Stomach (tissue), 9 donors: ENCODE results near the gene TUBA4B. TPM values are rescaled to one million over a fixed set of nuclear protein-coding genes. Genes with fewer than 3 reads are reported as not detected.
A peak's percentile ranks its signal among the peaks of the same experiment; 100 is the strongest.

Experiments
- DNase-seq, 2 donors: peaks; one replicate each; pipeline versions ENCODE4 v3.0.0 to v3.0.0-alpha.2; 2013 to 2019
- H3K27ac ChIP-seq, 5 donors: fragments of 200-600 bp in 4 of 5; sonication (generic) in 4 of 5; one replicate each; pipeline ENCODE4 v1.5.1; 2013 to 2019; ENCODE audit warnings: mild to moderate bottlenecking in 1 of 5, moderate library complexity in 1 of 5
- H3K27me3 ChIP-seq, 3 donors: fragments of 200-600 bp; sonication (generic); one replicate each; pipeline ENCODE4 v1.5.1; 2017 to 2019; ENCODE audit warnings: mixed run types in 1 of 3
- H3K36me3 ChIP-seq, 4 donors: fragments of 200-600 bp; sonication (generic); 1 replicate in 3 of 4; 2 replicates in 1 of 4; pipeline ENCODE4 v1.5.1; 2016 to 2019
- H3K4me1 ChIP-seq, 4 donors: fragments of 200-600 bp; sonication (generic); one replicate each; pipeline ENCODE4 v1.5.1; 2016 to 2019
- H3K4me3 ChIP-seq, 4 donors: fragments of 200-600 bp; sonication (generic) in 3 of 4; one replicate each; pipeline ENCODE4 v1.5.1; 2016 to 2019; ENCODE audit warnings: mild to moderate bottlenecking in 1 of 4
- H3K9me3 ChIP-seq, 4 donors: fragments of 200-600 bp; sonication (generic); one replicate each; pipeline ENCODE4 v1.5.1; 2016 to 2019
- CTCF ChIP-seq, 7 experiments: fragments of 450-650 bp in 4 of 7; fragments of 200-600 bp in 3 of 7; sonication (generic) in 3 of 7; IDR thresholded peaks; one replicate each; pipeline ENCODE4 v1.5.1; 2016 to 2019; ENCODE audit warnings: antibody characterized with exemption in 7 of 7, control low read depth in 2 of 7, mild to moderate bottlenecking in 1 of 7
- EP300 ChIP-seq: sonication (generic); formaldehyde crosslinking; IDR thresholded peaks from one replicate; pipeline ENCODE4 v1.6.1; 2017; ENCODE audit warnings: antibody characterized with exemption
- POLR2A ChIP-seq, 4 donors: fragments of 450-650 bp; IDR thresholded peaks; one replicate each; pipeline ENCODE4 v1.6.1; 2016; ENCODE audit warnings: antibody characterized with exemption in 4 of 4, control low read depth in 2 of 4, mild to moderate bottlenecking in 1 of 4, moderate library complexity in 1 of 4
- POLR2AphosphoS5 ChIP-seq, 3 donors: sonication (generic); formaldehyde crosslinking; IDR thresholded peaks; one replicate each; pipeline ENCODE4 v1.6.1; 2016; ENCODE audit warnings: antibody characterized with exemption in 3 of 3
- WGBS, 5 donors: extraction: QIAGEN DNeasy Blood & Tissue Kit in 3 of 5; methylation state at CpG; one replicate each; pipeline versions ENCODE4 v1.1.5 to v1.1.7; 2013 to 2018; 5-methylcytosine and 5-hydroxymethylcytosine counted together
- intact Hi-C: fragments of 100-400 bp; cut with DNase I; formaldehyde crosslinking; loops from one replicate; pipeline ENCODE4 v1.15.1; 2023; ENCODE audit warnings: low total_unique reads
- polyA plus RNA-seq, 3 donors: library from polyadenylated mRNA; stranded (reverse); fragments of 200-250 nt; gene quantifications; one replicate each; pipeline ENCODE4 v1.2.3, GENCODE V29; 2013
- total RNA-seq, 5 donors: library from RNA; depleted of rRNA; stranded (reverse); fragments of >200 nt; gene quantifications; one replicate each; pipeline versions ENCODE4 v1.1.0 to v1.2.3, GENCODE V29; 2014 to 2016
- donor health status: healthy with polysubstance abuse.
- donor health status: Bipolar disorder and iron deficiency.
- donor health status: healthy.

TUBA4B gene
- total and polyA plus RNA-seq, 8 donors = not detected

DNA sequence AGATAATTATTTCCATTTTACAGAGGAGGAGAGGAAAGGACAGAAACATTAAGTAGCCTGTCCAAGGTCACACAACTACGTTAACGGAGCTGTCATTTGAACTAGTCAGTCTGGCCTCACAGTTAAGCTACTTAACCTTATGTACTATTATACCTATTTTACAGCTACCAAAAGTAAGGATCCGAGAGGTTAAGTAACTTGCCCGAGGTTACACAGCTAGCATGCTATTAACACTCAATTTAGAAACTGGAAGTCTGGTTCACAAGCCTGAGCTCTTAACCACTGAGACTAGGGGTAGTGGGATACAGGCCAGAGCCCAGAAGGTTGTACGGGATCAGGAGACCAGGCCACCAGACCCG is 8.3 kb upstream of the TUBA4B start:
- H3K36me3 ChIP-seq = peaks cover 0 to 29% (median 15%) of the 10 kb centered on the region in 4 donors
- intact Hi-C loops = no loop called here
- peak overlapping the region; percentile 91 to 98 (median 97) for H3K27ac ChIP-seq
- no peak for DNase-seq
- TF ChIP-seq POLR2A (IDR thresholded peaks at IDR 0.05) = no peak
- TF ChIP-seq POLR2AphosphoS5 (IDR thresholded peaks at IDR 0.05) = no peak
- no peak for TF ChIP-seq CTCF (IDR thresholded peaks at IDR 0.05)
- TF ChIP-seq EP300 = no peak
- H3K27me3 ChIP-seq = no peaks in the 10 kb centered on the region
- peaks cover 38 to 54% (median 52%) of the 10 kb centered on the region in 4 donors for H3K4me1 ChIP-seq
- H3K9me3 ChIP-seq = no peaks in the 10 kb centered on the region
- 29 to 45% (median 41%) methylated on average over 6 of the region's 6 CpGs for WGBS, 5 donors
- peak overlapping the region; percentile 77 to 95 (median 82) for H3K4me3 ChIP-seq

DNA sequence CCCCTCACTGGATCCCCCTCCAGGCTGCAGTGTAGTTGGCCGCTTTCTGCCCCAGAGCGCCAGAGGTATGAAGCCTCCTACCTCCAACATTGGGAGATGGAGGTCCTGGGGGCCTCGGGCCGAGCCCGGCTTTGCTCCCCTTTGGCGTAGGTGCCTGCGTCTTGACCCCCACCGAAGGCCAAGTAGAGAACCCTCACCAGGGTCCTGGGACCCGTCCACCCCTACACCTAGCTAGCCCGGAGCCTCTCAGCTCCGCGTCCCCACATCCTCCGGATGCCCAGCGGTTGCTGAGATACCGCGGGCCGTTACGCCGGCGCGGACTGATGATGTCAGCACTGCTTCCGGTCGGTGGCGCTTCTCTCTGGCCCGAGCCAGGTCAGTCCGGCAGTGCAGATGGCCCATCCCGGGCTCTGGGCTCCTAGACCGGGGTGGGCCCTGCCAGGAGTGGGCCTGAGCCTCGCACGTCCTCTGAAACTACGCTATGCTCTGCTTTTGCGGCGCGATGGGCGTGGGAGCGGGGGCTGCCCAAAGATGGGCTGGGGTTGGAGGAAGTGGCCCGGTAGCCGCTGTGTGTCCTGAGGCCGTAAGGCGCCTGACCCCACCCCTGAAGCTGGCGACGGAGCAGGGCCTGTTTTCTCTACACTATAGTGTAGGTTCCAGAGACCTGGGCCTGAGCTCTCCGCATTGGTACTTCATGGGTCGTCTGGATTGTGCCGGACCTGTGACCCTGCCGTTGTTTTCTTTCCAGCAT is 7.7 kb upstream of the TUBA4B start, which contains the start of the genes GLB1L and STK16:
Gene GLB1L (minus strand): TSS at position 297 of the 751 bp plus-strand sequence. CDS start 1,871 bp downstream, outside the sequence.
Gene STK16 (plus strand): TSS at position 332 of the 751 bp plus-strand sequence. CDS start 521 bp downstream, outside the sequence.
- Histone ChIP-seq H3K4me3 (peak within 1 kb of the TSS; percentile 77 to 95 (median 82)), H3K36me3 (peaks cover 2 to 29% (median 16%) of the 10 kb centered on the region in 4 donors), H3K4me1 (peaks cover 43 to 60% (median 58%) of the 10 kb centered on the region in 4 donors), H3K9me3 (no peaks in the 10 kb centered on the region), H3K27me3 (no peaks in the 10 kb centered on the region), H3K27ac (peak within 1 kb of the TSS; percentile 91 to 98 (median 97))
- intact Hi-C loops = no loop called here
- TF ChIP-seq EP300 (no peak), POLR2AphosphoS5 (IDR thresholded peaks at IDR 0.05) (peak; percentile 97 to 99 (median 98)), POLR2A (IDR thresholded peaks at IDR 0.05) (peak in 2 of 4 donors; percentile 54 to 71)
- 0 to 7% (median 1%) methylated on average over 8 to 46 of the region's 46 CpGs for WGBS, 5 donors
- peak; percentile 96 to 98 for DNase-seq

GRCh38 chr2:219245899-219246230 is 7.2 kb upstream of the TUBA4B start:
- peaks cover 49 to 65% (median 63%) of the 10 kb centered on the region in 4 donors for H3K4me1 ChIP-seq
- H3K27me3 ChIP-seq = no peaks in the 10 kb centered on the region
- peak overlapping the region; percentile 91 to 98 (median 97) for H3K27ac ChIP-seq
- peaks cover 8 to 34% (median 22%) of the 10 kb centered on the region in 4 donors for H3K36me3 ChIP-seq
- H3K4me3 ChIP-seq = peak overlapping the region; percentile 77 to 95 (median 82)
- WGBS, 5 donors = 11 to 18% (median 16%) methylated on average over 6 to 10 of the region's 10 CpGs
- intact Hi-C loops = no loop called here
- no peak for DNase-seq
- no peaks in the 10 kb centered on the region for H3K9me3 ChIP-seq
- TF ChIP-seq EP300 (no peak), POLR2A (IDR thresholded peaks at IDR 0.05) (no peak), POLR2AphosphoS5 (IDR thresholded peaks at IDR 0.05) (no peak), CTCF (IDR thresholded peaks at IDR 0.05) (no peak)

GRCh38 chr2:219246559-219246958 is 6.5 kb upstream of the TUBA4B start:
- Histone ChIP-seq H3K27ac (peak overlapping the region in 4 of 5 donors; percentile 94 to 98 (median 98)), H3K4me1 (peaks cover 55 to 72% (median 70%) of the 10 kb centered on the region in 4 donors)
- WGBS, 5 donors = 90 to 96% (median 94%) methylated on average over 10 of the region's 10 CpGs

More at GRCh38 chr2:219246559-219246958, 6.5 kb upstream of the TUBA4B start:
- no peak overlapping the region for H3K4me3 ChIP-seq
- no peak for DNase-seq
- intact Hi-C loops = no loop called here
- TF ChIP-seq CTCF (IDR thresholded peaks at IDR 0.05) (no peak), POLR2AphosphoS5 (IDR thresholded peaks at IDR 0.05) (no peak), EP300 (no peak), POLR2A (IDR thresholded peaks at IDR 0.05) (no peak)
- no peaks in the 10 kb centered on the region for H3K9me3 ChIP-seq
- no peaks in the 10 kb centered on the region for H3K27me3 ChIP-seq
- H3K36me3 ChIP-seq = peaks cover 14 to 41% (median 28%) of the 10 kb centered on the region in 4 donors
